PC-9 (cell line): Measurements from ENCODE around the gene GHR. TPM values are rescaled to one million over a fixed set of nuclear protein-coding genes. Genes with fewer than 3 reads are reported as not detected.

Source experiments
- BruUV-seq: library from RNA; stranded (reverse); fragments of 400-500 nt; replicated peaks from 2 replicates; lab custom pipeline; 2021; lab: Mats Ljungman, UMichigan
- CTCF ChIA-PET: fragments of 300-600 bp; sonication (Branson Sonifier 250); formaldehyde crosslinking; loops from one replicate; lab custom pipeline; 2022; ENCODE audit warnings: antibody characterized with exemption; lab: Charles Lee
- POLR2A ChIA-PET: fragments of 300-600 bp; sonication (Branson Sonifier 250); formaldehyde crosslinking; loops from one replicate; lab custom pipeline; 2022; ENCODE audit warnings: antibody characterized with exemption; ENCODE audit not compliant: unreplicated experiment; lab: Charles Lee
- DNase-seq, 2 experiments: peaks; one replicate each; pipeline versions ENCODE4 v3.0.0 to v3.0.0-alpha.2; 2015 to 2022; ENCODE audit warnings: mixed read lengths in 1 of 2
- H2AFZ ChIP-seq: fragments of 200-600 bp; sonication (generic); 2 replicates; pipeline ENCODE4 v1.8.1; 2017; ENCODE audit warnings: antibody characterized with exemption
- H3F3A ChIP-seq: fragments of 200-600 bp; sonication (generic); 2 replicates; pipeline ENCODE4 v1.8.1; 2017; ENCODE audit warnings: antibody characterized with exemption, mild to moderate bottlenecking, low read depth; ENCODE audit not compliant: insufficient read depth
- H3K27ac ChIP-seq: fragments of 200-600 bp; sonication (generic); 2 replicates; pipeline ENCODE4 v1.6.1; 2016; ENCODE audit warnings: mixed run types
- H3K27me3 ChIP-seq: fragments of 200-600 bp; sonication (generic); 2 replicates; pipeline ENCODE4 v1.6.1; 2016; ENCODE audit warnings: low read depth, mixed run types; ENCODE audit not compliant: insufficient read depth
- H3K36me3 ChIP-seq: fragments of 200-600 bp; sonication (generic); 2 replicates; pipeline ENCODE4 v1.6.1; 2016; ENCODE audit warnings: low read depth, mixed run types
- H3K4me1 ChIP-seq: fragments of 200-600 bp; sonication (generic); replicated peaks from 2 replicates; pipeline ENCODE4 v1.6.1; 2016; ENCODE audit warnings: mixed run types; ENCODE audit not compliant: insufficient read depth
- H3K4me2 ChIP-seq: fragments of 200-600 bp; sonication (generic); 2 replicates; pipeline ENCODE4 v1.6.1; 2017; ENCODE audit warnings: mixed run types
- H3K4me3 ChIP-seq: fragments of 200-600 bp; sonication (generic); 2 replicates; pipeline ENCODE4 v1.6.1; 2016; ENCODE audit warnings: mixed run types
- H3K79me2 ChIP-seq: fragments of 200-600 bp; sonication (generic); 2 replicates; pipeline ENCODE4 v1.6.1; 2017; ENCODE audit warnings: low read depth, mixed run types
- H3K9me2 ChIP-seq: fragments of 200-600 bp; sonication (generic); 2 replicates; pipeline ENCODE4 v1.8.1; 2017; ENCODE audit warnings: mild to moderate bottlenecking; ENCODE audit not compliant: insufficient read depth
- H3K9me3 ChIP-seq: fragments of 200-600 bp; sonication (generic); 2 replicates; pipeline ENCODE4 v1.8.1; 2016; ENCODE audit warnings: low read depth; ENCODE audit not compliant: insufficient read depth
- H4K20me1 ChIP-seq: fragments of 200-600 bp; sonication (generic); 2 replicates; pipeline ENCODE4 v1.8.1; 2017; ENCODE audit not compliant: insufficient read depth
- CTCF ChIP-seq: fragments of 200-600 bp; sonication (generic); conservative IDR thresholded peaks from 2 replicates; pipeline ENCODE4 v1.6.1; 2017; ENCODE audit warnings: mixed run types, antibody characterized with exemption, mild to moderate bottlenecking, moderate library complexity
- EZH2 ChIP-seq: fragments of 200-600 bp; sonication (generic); IDR thresholded peaks from 2 replicates; pipeline ENCODE4 v1.8.0; 2017; ENCODE audit warnings: antibody characterized with exemption, low read depth
- intact Hi-C: fragments of 100-400 bp; cut with micrococcal nuclease; formaldehyde crosslinking; loops from one replicate; pipeline ENCODE4 v1.10.0; 2022; ENCODE audit not compliant: unreplicated experiment
- total RNA-seq: library from RNA; stranded (reverse); gene quantifications from 2 replicates; pipeline ENCODE4 v1.2.3, GENCODE V29; 2021

GHR gene
- total RNA-seq, 1 experiment from 2014 or later, result not detected

GRCh38 chr5:42606464-42606869, 183.2 kb downstream of the GHR start:
- Histone ChIP-seq H3K9me2 (no peaks in the 10 kb centered on the region), H2AFZ (no peak overlapping the region), H4K20me1 (no peaks in the 10 kb centered on the region), H3K4me3 (no peak overlapping the region), H3F3A (no peaks in the 10 kb centered on the region), H3K27me3 (no peaks in the 10 kb centered on the region), H3K4me2 (no peak overlapping the region), H3K79me2 (no peaks in the 10 kb centered on the region), H3K27ac (no peak overlapping the region), H3K9me3 (no peaks in the 10 kb centered on the region), H3K4me1 (no peaks in the 10 kb centered on the region), H3K36me3 (no peaks in the 10 kb centered on the region)
- DNase-seq, result no peak
- POLR2A ChIA-PET, result no interaction called here
- CTCF ChIA-PET, result no interaction called here
- TF ChIP-seq CTCF (no peak), EZH2 (no peak)
- no TSS peak for BruUV-seq
- intact Hi-C loops, result no loop called here

- intact Hi-C loops, result no loop called here
- no peaks in the 10 kb centered on the region for H3F3A ChIP-seq
- no peak overlapping the region for H3K27ac ChIP-seq
- ChIA-PET POLR2A (interaction anchor here (0.6 kb wide), 1 partner anchor 140 kb away, joined by 4 read pairs; no protein-coding TSS in a partner anchor), CTCF (no interaction called here)
- no peaks in the 10 kb centered on the region for H3K79me2 ChIP-seq
- H3K4me3 ChIP-seq, result no peak overlapping the region
- H3K9me2 ChIP-seq, result peaks cover 5% of the 10 kb centered on the region; the same call in 1 of the 2 replicates
- no peak overlapping the region for H3K4me2 ChIP-seq
- no peak for DNase-seq
- H3K27me3 ChIP-seq, result no peaks in the 10 kb centered on the region
- no peaks in the 10 kb centered on the region for H4K20me1 ChIP-seq
- TF ChIP-seq CTCF, result no peak
- TF ChIP-seq EZH2, result no peak
- no peaks in the 10 kb centered on the region for H3K4me1 ChIP-seq
- H3K36me3 ChIP-seq, result no peaks in the 10 kb centered on the region
- no peak overlapping the region for H2AFZ ChIP-seq
- no TSS peak for BruUV-seq
- H3K9me3 ChIP-seq, result no peaks in the 10 kb centered on the region
Measured at GRCh38 chr5:42611437-42611836, 188.2 kb downstream of the GHR start.

GRCh38 chr5:42612750-42613366, 189.6 kb downstream of the GHR start:
- no peak overlapping the region for H3K4me2 ChIP-seq
- H2AFZ ChIP-seq, result no peak overlapping the region
- H3K9me2 ChIP-seq, result peaks cover 5% of the 10 kb centered on the region; the same call in 1 of the 2 replicates
- no peaks in the 10 kb centered on the region for H3F3A ChIP-seq
- no peaks in the 10 kb centered on the region for H3K36me3 ChIP-seq
- TF ChIP-seq CTCF (no peak), EZH2 (no peak)
- POLR2A ChIA-PET, result no interaction called here
- H3K27ac ChIP-seq, result no peak overlapping the region
- no peaks in the 10 kb centered on the region for H3K79me2 ChIP-seq
- CTCF ChIA-PET, result no interaction called here
- H4K20me1 ChIP-seq, result no peaks in the 10 kb centered on the region
- H3K27me3 ChIP-seq, result no peaks in the 10 kb centered on the region
- H3K4me3 ChIP-seq, result no peak overlapping the region
- intact Hi-C loops, result no loop called here
- BruUV-seq, result no TSS peak
- DNase-seq, result no peak
- H3K9me3 ChIP-seq, result no peaks in the 10 kb centered on the region
- no peaks in the 10 kb centered on the region for H3K4me1 ChIP-seq
